ENCODE results near the gene LRGUK. TPM values are rescaled to one million over a fixed set of nuclear protein-coding genes. Genes with fewer than 3 reads are reported as not detected.
"Not testable (repeated sequence)": the region's sequence is repeated elsewhere in the genome, so short reads cannot be mapped to it uniquely, and the experiment has no call there.

LRGUK gene
- total RNA-seq, 1 experiment from 2014 or later = 0.49 TPM

- Histone ChIP-seq H3K27me3 (ENCODE audit: insufficient read depth, low read length) (no peaks in the 10 kb centered on the region), H3K9me2 (ENCODE audit: insufficient read depth) (no peaks in the 10 kb centered on the region), H3K9me3 (ENCODE audit: control insufficient read depth in 1 of 2, insufficient read depth in 1 of 2, low read depth in 1 of 2, low read length in 2 of 2) (no peaks in the 10 kb centered on the region), H3K79me2 (ENCODE audit: insufficient read depth, low read length) (no peaks in the 10 kb centered on the region), H3K9ac (ENCODE audit: low read length) (no peak overlapping the region), H3K4me1 (ENCODE audit: control insufficient read depth in 1 of 2, insufficient read depth in 2 of 2, low read length in 2 of 2) (no peaks in the 10 kb centered on the region), H3K4me2 (ENCODE audit: low read length) (no peak overlapping the region), H3K36me3 (ENCODE audit: control insufficient read depth in 1 of 2, insufficient read depth in 2 of 2, low read length in 2 of 2) (no peaks in the 10 kb centered on the region), H4K20me1 (ENCODE audit: insufficient read depth) (no peaks in the 10 kb centered on the region), H3K27ac (ENCODE audit: low read depth, low read length) (no peak overlapping the region), H3K4me3 (replicated peaks in 1 of 2; ENCODE audit: low read depth in 1 of 2, low read length in 2 of 2) (no peak overlapping the region), H2AFZ (ENCODE audit: low read depth, low read length, poor library complexity, severe bottlenecking) (no peak overlapping the region)
- ChIA-PET RAD21 (ENCODE audit: low non-redundant PET in 1 of 2, low total read pairs in 2 of 2, uncharacterized antibody in 2 of 2, unreplicated experiment in 2 of 2) (no interaction called here), POLR2A (no interaction called here), CTCF (no interaction called here)
- intact Hi-C loops (cut with micrococcal nuclease) = no loop called here
- DNase-seq (ENCODE audit: low read depth, low spot score) (no peak), ATAC-seq (no peak)
- no TSS peak for BruUV-seq (replicated peaks)
- no peak for TF ChIP-seq TCF7L2 (IDR thresholded peaks at IDR 0.05; ENCODE audit: borderline replicate concordance, extremely low read depth, insufficient read depth, insufficient read length)
- no peak for TF ChIP-seq EZH2 (IDR thresholded peaks at IDR 0.05)
- no peak for TF ChIP-seq ZFX (IDR thresholded peaks at IDR 0.05)
- no peak for TF ChIP-seq POLR2AphosphoS5 (IDR thresholded peaks at IDR 0.05; ENCODE audit: low read depth, low read length)
- TF ChIP-seq EGR1 (IDR thresholded peaks at IDR 0.05; ENCODE audit: low read depth) = no peak
- no peak for TF ChIP-seq ATF3 (IDR thresholded peaks at IDR 0.05)
- TF ChIP-seq CTCF (IDR thresholded peaks at IDR 0.05 in 2 of 3, conservative IDR thresholded peaks at IDR 0.05 in 1 of 3; ENCODE audit: borderline replicate concordance in 1 of 3, insufficient read depth in 1 of 3, low read depth in 2 of 3, low read length in 2 of 3) = no peak
- no peak for TF ChIP-seq POLR2A (IDR thresholded peaks at IDR 0.05; ENCODE audit: borderline replicate concordance, extremely low read depth, insufficient read depth, insufficient read length)
- TF ChIP-seq, protein P1, sequence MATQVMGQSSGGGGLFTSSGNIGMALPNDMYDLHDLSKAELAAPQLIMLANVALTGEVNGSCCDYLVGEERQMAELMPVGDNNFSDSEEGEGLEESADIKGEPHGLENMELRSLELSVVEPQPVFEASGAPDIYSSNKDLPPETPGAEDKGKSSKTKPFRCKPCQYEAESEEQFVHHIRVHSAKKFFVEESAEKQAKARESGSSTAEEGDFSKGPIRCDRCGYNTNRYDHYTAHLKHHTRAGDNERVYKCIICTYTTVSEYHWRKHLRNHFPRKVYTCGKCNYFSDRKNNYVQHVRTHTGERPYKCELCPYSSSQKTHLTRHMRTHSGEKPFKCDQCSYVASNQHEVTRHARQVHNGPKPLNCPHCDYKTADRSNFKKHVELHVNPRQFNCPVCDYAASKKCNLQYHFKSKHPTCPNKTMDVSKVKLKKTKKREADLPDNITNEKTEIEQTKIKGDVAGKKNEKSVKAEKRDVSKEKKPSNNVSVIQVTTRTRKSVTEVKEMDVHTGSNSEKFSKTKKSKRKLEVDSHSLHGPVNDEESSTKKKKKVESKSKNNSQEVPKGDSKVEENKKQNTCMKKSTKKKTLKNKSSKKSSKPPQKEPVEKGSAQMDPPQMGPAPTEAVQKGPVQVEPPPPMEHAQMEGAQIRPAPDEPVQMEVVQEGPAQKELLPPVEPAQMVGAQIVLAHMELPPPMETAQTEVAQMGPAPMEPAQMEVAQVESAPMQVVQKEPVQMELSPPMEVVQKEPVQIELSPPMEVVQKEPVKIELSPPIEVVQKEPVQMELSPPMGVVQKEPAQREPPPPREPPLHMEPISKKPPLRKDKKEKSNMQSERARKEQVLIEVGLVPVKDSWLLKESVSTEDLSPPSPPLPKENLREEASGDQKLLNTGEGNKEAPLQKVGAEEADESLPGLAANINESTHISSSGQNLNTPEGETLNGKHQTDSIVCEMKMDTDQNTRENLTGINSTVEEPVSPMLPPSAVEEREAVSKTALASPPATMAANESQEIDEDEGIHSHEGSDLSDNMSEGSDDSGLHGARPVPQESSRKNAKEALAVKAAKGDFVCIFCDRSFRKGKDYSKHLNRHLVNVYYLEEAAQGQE (IDR thresholded peaks at IDR 0.05; ENCODE audit: low read depth) = no peak
Observed at GRCh38 chr7:134220236-134220635, 93.1 kb downstream of the LRGUK start.

- H3K9ac ChIP-seq (ENCODE audit: low read length); H3K27ac ChIP-seq (ENCODE audit: low read depth, low read length); H4K20me1 ChIP-seq (ENCODE audit: insufficient read depth); ATAC-seq; H3K4me1 ChIP-seq (ENCODE audit: control insufficient read depth in 1 of 2, insufficient read depth in 2 of 2, low read length in 2 of 2); CTCF ChIA-PET; H2AFZ ChIP-seq (ENCODE audit: low read depth, low read length, poor library complexity, severe bottlenecking); DNase-seq (ENCODE audit: low read depth, low spot score); H3K27me3 ChIP-seq (ENCODE audit: insufficient read depth, low read length); H3K4me3 ChIP-seq (replicated peaks in 1 of 2; ENCODE audit: low read depth in 1 of 2, low read length in 2 of 2); H3K9me3 ChIP-seq (ENCODE audit: control insufficient read depth in 1 of 2, insufficient read depth in 1 of 2, low read depth in 1 of 2, low read length in 2 of 2); H3K9me2 ChIP-seq (ENCODE audit: insufficient read depth); BruUV-seq (replicated peaks); H3K79me2 ChIP-seq (ENCODE audit: insufficient read depth, low read length); RAD21 ChIA-PET (ENCODE audit: low non-redundant PET in 1 of 2, low total read pairs in 2 of 2, uncharacterized antibody in 2 of 2, unreplicated experiment in 2 of 2); intact Hi-C loops (cut with micrococcal nuclease); H3K4me2 ChIP-seq (ENCODE audit: low read length); H3K36me3 ChIP-seq (ENCODE audit: control insufficient read depth in 1 of 2, insufficient read depth in 2 of 2, low read length in 2 of 2); POLR2A ChIA-PET: not testable (repeated sequence)
Observed at GRCh38 chr7:134231296-134231695, 104.2 kb downstream of the LRGUK start.

All from HCT116 (cell line).